ENCODE measurements around the gene CCND1.
"Not testable (repeated sequence)": the region's sequence is repeated elsewhere in the genome, so short reads cannot be mapped to it uniquely, and the experiment has no call there.

Gene CCND1

DNA sequence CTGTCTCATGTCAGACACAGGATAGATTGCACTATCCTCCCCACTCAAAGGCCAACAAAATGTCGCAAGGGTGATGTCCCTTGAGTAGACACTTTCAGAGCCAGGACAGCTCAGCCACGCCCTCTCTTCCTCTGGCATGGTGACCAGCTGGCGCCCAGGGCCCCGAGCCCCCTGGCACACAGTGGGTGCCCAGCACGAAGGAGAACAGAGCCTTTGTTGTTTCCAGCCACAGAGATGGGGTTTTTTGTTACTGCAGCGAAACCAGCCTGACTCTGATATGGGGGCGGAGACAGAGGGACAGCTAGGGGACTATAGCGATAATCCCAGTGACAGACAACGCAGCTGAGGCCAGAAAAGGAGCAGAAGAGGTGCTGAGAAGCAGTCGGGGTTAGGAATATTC lies 23.3 kb upstream of the CCND1 start:
- TF ChIP-seq, protein P1, sequence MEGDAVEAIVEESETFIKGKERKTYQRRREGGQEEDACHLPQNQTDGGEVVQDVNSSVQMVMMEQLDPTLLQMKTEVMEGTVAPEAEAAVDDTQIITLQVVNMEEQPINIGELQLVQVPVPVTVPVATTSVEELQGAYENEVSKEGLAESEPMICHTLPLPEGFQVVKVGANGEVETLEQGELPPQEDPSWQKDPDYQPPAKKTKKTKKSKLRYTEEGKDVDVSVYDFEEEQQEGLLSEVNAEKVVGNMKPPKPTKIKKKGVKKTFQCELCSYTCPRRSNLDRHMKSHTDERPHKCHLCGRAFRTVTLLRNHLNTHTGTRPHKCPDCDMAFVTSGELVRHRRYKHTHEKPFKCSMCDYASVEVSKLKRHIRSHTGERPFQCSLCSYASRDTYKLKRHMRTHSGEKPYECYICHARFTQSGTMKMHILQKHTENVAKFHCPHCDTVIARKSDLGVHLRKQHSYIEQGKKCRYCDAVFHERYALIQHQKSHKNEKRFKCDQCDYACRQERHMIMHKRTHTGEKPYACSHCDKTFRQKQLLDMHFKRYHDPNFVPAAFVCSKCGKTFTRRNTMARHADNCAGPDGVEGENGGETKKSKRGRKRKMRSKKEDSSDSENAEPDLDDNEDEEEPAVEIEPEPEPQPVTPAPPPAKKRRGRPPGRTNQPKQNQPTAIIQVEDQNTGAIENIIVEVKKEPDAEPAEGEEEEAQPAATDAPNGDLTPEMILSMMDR (conservative IDR thresholded peaks at IDR 0.05; ENCODE audit: low read depth, low read length), result no peak
- no peak for DNase-seq (ENCODE audit: low read depth)
- H3K4me3 ChIP-seq (ENCODE audit: low read length), result no peak overlapping the region

DNA sequence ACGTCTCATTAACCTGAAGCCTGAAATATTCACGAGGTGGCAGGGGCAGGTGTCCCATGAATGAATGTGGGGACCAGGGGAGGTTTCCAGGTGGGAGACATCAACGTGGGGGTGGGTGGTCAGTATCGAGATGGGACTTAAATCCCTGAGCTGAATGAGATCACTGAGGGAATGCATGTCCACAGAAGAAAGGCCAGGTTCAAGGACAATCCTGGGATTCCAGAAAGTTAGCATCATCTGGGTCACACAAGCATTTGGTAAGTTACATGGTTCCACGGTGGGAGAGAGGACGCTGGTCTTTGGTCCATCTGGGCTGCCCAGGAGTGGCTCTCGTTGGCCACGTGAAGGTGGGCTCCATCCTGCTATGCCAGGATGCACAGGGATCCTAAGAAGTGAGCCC lies 22.7 kb upstream of the CCND1 start:
- no peak overlapping the region for H3K4me3 ChIP-seq (ENCODE audit: low read length)
- no peak for DNase-seq (ENCODE audit: low read depth)
- TF ChIP-seq, protein P1 (conservative IDR thresholded peaks at IDR 0.05; ENCODE audit: low read depth, low read length), result no peak

DNA sequence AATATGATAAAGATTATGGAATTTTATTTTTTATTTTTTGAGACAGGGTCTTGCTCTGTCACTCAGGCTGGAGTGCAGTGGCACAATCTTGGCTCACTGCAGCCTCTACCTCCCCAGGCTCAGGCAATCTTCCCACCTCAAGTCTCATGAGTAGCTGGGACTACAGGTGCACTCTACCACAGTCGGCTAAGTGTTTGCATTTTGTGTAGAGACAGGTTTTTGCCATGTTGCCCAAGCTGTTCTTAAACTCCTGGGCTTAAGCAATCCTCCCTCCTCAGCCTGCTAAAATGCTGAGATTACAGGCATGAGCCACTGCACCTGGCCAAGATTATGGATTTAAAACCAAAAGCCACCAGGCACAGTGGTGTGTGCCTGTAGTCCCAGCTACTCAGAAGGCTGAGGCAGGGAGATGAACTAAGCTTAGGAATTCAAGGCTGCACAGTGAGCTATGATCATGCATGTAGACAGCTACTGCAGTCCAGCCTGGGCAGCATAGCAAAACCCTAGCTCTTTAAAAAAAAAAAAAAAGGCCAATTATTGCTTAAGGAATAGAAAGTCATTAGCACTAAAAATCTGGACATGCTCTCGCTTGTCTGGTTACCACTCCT lies 20.2 kb upstream of the CCND1 start:
- H3K4me3 ChIP-seq (ENCODE audit: low read length), result no peak overlapping the region
- no peak for DNase-seq (ENCODE audit: low read depth)
- TF ChIP-seq, protein P1 (conservative IDR thresholded peaks at IDR 0.05; ENCODE audit: low read depth, low read length), result no peak

DNA sequence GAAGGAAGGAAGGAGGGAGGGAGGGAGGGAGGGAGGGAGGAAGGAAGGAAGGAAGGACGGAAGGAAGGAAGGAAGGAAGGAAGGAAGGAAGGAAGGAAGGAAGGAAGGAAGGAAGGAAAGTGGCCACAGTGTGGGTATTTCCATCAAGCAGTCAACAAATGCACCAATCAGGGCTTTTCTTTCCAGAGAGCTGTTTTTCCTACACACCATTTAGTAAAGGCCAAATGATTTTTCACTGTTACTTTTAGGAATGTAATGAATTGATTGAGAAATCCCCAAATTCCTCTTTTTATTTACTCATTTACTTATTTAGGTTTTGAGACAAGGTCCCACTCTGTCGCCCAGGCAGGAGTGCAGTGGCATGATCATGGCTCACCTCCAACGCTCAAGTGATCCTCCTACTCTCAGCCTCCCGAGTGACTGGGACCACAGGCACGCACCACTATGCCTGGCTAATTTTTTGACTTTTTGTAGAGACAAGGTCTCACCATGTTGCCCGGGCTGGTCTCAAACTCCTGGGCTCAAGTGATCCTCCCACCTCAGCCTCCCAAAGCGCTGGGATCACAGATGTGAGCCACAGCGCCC lies 18.8 kb upstream of the CCND1 start:
- DNase-seq (ENCODE audit: low read depth); H3K4me3 ChIP-seq (ENCODE audit: low read length): not testable (repeated sequence)

GRCh38 chr11:69624293-69624692 lies 16.7 kb upstream of the CCND1 start:
- H3K4me3 ChIP-seq (ENCODE audit: low read length), result no peak overlapping the region
- DNase-seq (ENCODE audit: low read depth), result no peak
- TF ChIP-seq, protein P1 (conservative IDR thresholded peaks at IDR 0.05; ENCODE audit: low read depth, low read length), result no peak

DNA sequence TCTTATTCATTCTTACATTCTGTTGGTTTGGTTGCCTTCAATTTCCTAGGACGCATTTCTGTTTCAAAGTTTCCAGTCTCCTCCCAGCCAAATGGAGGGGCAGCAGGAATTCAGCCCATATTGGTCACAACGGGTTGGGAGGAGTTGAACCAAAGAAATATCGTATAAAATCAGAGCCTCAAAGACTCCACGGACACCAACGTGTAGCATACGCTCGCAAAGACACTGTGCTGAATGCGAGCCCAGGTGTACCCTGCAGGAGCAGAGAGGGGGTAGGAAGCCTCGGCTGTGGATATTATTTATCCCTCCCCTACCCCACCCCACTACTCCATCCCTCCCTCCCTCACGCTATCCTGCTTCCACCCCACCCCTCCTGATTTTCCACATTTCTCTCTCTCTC lies 15.5 kb upstream of the CCND1 start:
- TF ChIP-seq, protein P1 (conservative IDR thresholded peaks at IDR 0.05; ENCODE audit: low read depth, low read length), result no peak
- no peak overlapping the region for H3K4me3 ChIP-seq (ENCODE audit: low read length)
- DNase-seq (ENCODE audit: low read depth), result no peak

DNA sequence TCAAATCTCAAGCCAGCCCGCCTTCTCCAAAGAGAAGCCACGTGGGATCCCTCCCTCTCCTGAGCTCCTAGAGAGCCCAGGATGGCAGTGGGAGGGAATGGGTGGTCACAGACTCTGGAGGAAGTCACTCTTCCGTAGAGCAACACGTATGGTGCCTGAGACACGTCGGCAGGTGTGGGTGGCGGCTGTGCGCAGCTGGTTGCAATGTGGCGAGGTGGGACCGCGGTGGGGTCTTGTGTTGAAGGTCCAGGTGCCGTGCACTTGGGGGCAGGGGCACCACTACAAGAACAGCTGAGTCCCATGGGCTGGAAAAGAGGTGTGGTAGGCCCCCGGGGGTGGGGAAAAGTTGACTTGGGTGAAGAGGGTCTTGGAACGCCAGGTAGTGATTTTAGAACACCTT lies 13.4 kb upstream of the CCND1 start:
- TF ChIP-seq, protein P1 (conservative IDR thresholded peaks at IDR 0.05; ENCODE audit: low read depth, low read length), result no peak
- no peak for DNase-seq (ENCODE audit: low read depth)
- H3K4me3 ChIP-seq (ENCODE audit: low read length), result no peak overlapping the region
